DOHH2 (cell line): Measurements from ENCODE around the gene HMX1.

ENCODE experiments used
- H3F3A ChIP-seq: fragments of 200-600 bp; sonication (generic), shearing (Covaris generic); 2 replicates; pipeline ENCODE4 v1.6.0; 2016; ENCODE audit warnings: antibody characterized with exemption, mild to moderate bottlenecking; ENCODE audit not compliant: control insufficient read depth, insufficient read depth
- H3K27ac ChIP-seq: fragments of 200-600 bp; sonication (generic); 2 replicates; pipeline ENCODE4 v1.5.1; 2014; ENCODE audit warnings: low read depth, mild to moderate bottlenecking, low read length, moderate library complexity
- H3K27me3 ChIP-seq: fragments of 200-600 bp; sonication (generic); 2 replicates; pipeline ENCODE4 v1.6.1; 2014; ENCODE audit warnings: mild to moderate bottlenecking, low read length, mixed read lengths; ENCODE audit not compliant: control insufficient read depth
- H3K36me3 ChIP-seq: fragments of 200-600 bp; sonication (generic); 2 replicates; pipeline ENCODE4 v1.6.1; 2014; ENCODE audit warnings: mild to moderate bottlenecking, low read length, moderate library complexity, mixed read lengths; ENCODE audit not compliant: control insufficient read depth
- H3K4me1 ChIP-seq: fragments of 200-600 bp; sonication (generic); 2 replicates; pipeline ENCODE4 v1.6.1; 2014; ENCODE audit warnings: mild to moderate bottlenecking, low read length, mixed read lengths; ENCODE audit not compliant: control insufficient read depth
- H3K4me2 ChIP-seq: fragments of 200-600 bp; sonication (generic); 2 replicates; pipeline ENCODE4 v1.6.0; 2014; ENCODE audit warnings: mild to moderate bottlenecking, low read length, moderate library complexity
- H3K4me3 ChIP-seq: fragments of 200-600 bp; sonication (generic); 2 replicates; pipeline ENCODE4 v1.5.1; 2014; ENCODE audit warnings: mild to moderate bottlenecking, low read length, mixed read lengths
- H3K79me2 ChIP-seq: fragments of 200-600 bp; sonication (generic); 2 replicates; pipeline ENCODE4 v1.6.1; 2014; ENCODE audit warnings: mild to moderate bottlenecking, low read length, mixed read lengths; ENCODE audit not compliant: control insufficient read depth
- H3K9me2 ChIP-seq: fragments of 200-600 bp; sonication (generic); replicated peaks from 2 replicates; pipeline ENCODE4 v1.6.1; 2014; ENCODE audit warnings: mild to moderate bottlenecking, low read length, mixed read lengths; ENCODE audit not compliant: control insufficient read depth
- H3K9me3 ChIP-seq: fragments of 200-600 bp; sonication (generic); 2 replicates; pipeline ENCODE4 v1.6.1; 2014; ENCODE audit warnings: antibody characterized with exemption, low read length, mixed read lengths; ENCODE audit not compliant: control insufficient read depth, insufficient read depth
- H4K20me1 ChIP-seq: fragments of 200-600 bp; sonication (generic); 2 replicates; pipeline ENCODE4 v1.6.0; 2014; ENCODE audit warnings: low read depth, mild to moderate bottlenecking, antibody characterized with exemption, low read length, moderate library complexity; ENCODE audit not compliant: control insufficient read depth, insufficient read depth
- CTCF ChIP-seq: fragments of 200-600 bp; sonication (generic); IDR thresholded peaks from one replicate; pipeline ENCODE4 v1.5.1; 2014; ENCODE audit warnings: antibody characterized with exemption, mild to moderate bottlenecking, low read depth, low read length; ENCODE audit not compliant: poor library complexity, severe bottlenecking
- EZH2phosphoT487 ChIP-seq: fragments of 200-600 bp; sonication (generic); IDR thresholded peaks from 2 replicates; pipeline ENCODE4 v1.6.1; 2017; ENCODE audit warnings: borderline replicate concordance, mild to moderate bottlenecking, antibody characterized with exemption, low read length, moderate library complexity, mixed read lengths

HMX1 gene

GRCh38 chr4:8910100-8910821 lies 38.6 kb upstream of the HMX1 start:
- H3K27ac ChIP-seq, result no peak overlapping the region
- H3K27me3 ChIP-seq, result no peaks in the 10 kb centered on the region
- H3K4me2 ChIP-seq, result no peak overlapping the region
- no peaks in the 10 kb centered on the region for H3F3A ChIP-seq
- TF ChIP-seq EZH2phosphoT487, result no peak
- no peak for TF ChIP-seq CTCF
- H4K20me1 ChIP-seq, result no peaks in the 10 kb centered on the region
- no peaks in the 10 kb centered on the region for H3K9me3 ChIP-seq
- no peak overlapping the region for H3K4me3 ChIP-seq
- no peaks in the 10 kb centered on the region for H3K36me3 ChIP-seq
- no peaks in the 10 kb centered on the region for H3K4me1 ChIP-seq
- no peaks in the 10 kb centered on the region for H3K79me2 ChIP-seq
- no peaks in the 10 kb centered on the region for H3K9me2 ChIP-seq

GRCh38 chr4:8909548-8909947 lies 37.9 kb upstream of the HMX1 start:
- Histone ChIP-seq H3K9me3 (no peaks in the 10 kb centered on the region), H3K4me1 (no peaks in the 10 kb centered on the region), H3K27me3 (no peaks in the 10 kb centered on the region), H3K27ac (no peak overlapping the region), H3K36me3 (no peaks in the 10 kb centered on the region), H3K4me3 (no peak overlapping the region), H3F3A (no peaks in the 10 kb centered on the region), H4K20me1 (no peaks in the 10 kb centered on the region), H3K79me2 (no peaks in the 10 kb centered on the region), H3K4me2 (no peak overlapping the region), H3K9me2 (no peaks in the 10 kb centered on the region)
- TF ChIP-seq EZH2phosphoT487 (no peak), CTCF (no peak)

GRCh38 chr4:8908206-8908893 lies 36.7 kb upstream of the HMX1 start:
- Histone ChIP-seq H3K9me2 (no peaks in the 10 kb centered on the region), H3K4me2 (no peak overlapping the region), H3K36me3 (no peaks in the 10 kb centered on the region), H3K79me2 (no peaks in the 10 kb centered on the region), H3K4me3 (no peak overlapping the region), H3F3A (no peaks in the 10 kb centered on the region), H3K27me3 (no peaks in the 10 kb centered on the region), H4K20me1 (no peaks in the 10 kb centered on the region), H3K4me1 (no peaks in the 10 kb centered on the region), H3K27ac (no peak overlapping the region), H3K9me3 (no peaks in the 10 kb centered on the region)
- TF ChIP-seq EZH2phosphoT487 (no peak), CTCF (no peak)
